GM19455 (cell line): ENCODE measurements around the gene KRT4.
"Not testable (repeated sequence)": the region's sequence is repeated elsewhere in the genome, so short reads cannot be mapped to it uniquely, and the experiment has no call there.

ENCODE experiments used
- ATAC-seq: cut with Tn5 transposase; IDR thresholded peaks from one replicate; pipeline ENCODE4 v1.9.1; 2021; ENCODE audit not compliant: unreplicated experiment

Gene KRT4

DNA sequence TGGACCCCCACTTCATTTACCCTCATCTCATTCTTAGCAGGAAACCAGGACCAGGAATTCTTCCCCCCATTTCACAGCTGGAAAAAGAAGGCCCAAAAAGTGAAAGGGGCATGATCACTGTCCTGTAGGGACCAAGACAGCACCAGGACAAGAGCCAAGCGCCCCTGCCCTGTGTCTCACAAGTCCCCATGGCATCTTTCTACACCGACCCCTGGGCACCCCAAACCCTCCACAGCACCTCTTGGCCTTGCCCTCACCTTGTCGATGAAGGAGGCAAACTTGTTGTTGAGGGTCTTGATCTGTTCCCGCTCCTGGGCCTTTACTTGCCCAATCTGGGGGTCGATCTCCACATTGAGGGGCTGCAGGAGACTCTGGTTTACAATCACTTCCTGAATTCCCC is 37.5 kb downstream of the KRT4 start:
- ATAC-seq, result no peak

DNA sequence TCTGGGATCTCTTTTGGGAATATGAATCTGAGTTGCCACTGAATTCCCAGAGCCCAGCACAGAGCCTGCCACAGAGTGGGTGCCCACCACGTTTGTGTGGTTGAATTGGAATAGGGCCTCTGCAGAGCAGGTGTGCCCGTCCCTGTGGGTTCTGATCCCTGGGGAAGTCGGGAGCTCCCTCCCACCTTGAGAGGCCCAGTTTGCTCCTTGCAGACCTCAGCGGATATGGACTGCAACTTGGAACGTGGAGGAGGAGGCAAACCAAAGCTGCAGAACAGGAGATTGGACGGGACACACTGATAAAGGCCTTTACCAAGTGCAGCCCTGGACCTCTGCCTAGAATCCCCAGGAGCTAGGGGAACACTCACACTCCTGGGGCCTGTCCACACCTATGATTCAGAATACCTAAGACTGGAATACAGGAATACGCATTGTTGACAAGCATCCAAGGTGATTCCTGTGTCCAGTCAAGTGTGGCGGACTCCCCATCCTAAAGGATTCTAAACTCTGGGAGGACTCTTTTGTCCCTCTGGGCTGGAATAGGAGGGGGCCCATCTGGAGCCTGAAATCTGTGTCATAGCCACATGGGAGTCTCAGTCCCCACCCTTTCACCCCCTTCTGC is 39.2 kb downstream of the KRT4 start:
- no peak for ATAC-seq

DNA sequence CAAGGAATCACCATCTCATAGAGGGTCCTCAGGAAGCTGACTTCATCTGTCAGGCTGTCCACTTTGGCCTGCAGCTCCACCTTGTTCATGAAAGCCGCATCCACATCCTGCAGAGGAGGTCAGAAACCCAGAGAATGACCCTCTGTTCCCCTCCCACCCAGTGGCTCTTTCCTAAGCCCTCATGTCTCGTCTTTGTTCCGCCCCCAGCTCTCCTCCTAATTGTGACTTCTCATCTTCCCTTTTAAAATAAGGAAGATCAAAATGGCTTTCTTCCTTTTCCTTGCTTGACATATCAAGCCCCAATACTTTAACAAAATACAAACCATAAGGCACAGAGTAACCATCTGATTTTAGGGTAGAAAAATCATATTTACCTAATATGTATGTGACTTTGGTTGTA is 41.1 kb downstream of the KRT4 start:
- ATAC-seq, result no peak

DNA sequence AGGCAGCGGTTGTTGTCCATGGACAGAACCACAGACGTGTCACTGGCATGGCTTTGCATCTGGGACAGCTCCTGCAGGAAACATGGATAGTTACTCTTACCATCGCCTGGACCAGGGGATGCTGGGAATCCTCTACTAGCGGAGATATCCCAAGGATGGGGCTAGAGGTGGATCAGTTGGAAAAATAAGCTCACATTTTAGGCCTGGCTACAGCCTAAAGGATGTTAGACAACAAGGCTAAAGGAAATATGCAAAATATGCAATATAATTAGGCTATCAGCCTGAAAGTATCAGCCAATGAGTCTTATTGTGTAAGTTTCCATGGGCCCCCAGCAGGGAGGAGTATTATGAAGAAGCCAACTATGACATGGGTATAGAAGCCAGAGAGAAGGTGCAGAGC is 41.7 kb downstream of the KRT4 start:
- no peak for ATAC-seq

DNA sequence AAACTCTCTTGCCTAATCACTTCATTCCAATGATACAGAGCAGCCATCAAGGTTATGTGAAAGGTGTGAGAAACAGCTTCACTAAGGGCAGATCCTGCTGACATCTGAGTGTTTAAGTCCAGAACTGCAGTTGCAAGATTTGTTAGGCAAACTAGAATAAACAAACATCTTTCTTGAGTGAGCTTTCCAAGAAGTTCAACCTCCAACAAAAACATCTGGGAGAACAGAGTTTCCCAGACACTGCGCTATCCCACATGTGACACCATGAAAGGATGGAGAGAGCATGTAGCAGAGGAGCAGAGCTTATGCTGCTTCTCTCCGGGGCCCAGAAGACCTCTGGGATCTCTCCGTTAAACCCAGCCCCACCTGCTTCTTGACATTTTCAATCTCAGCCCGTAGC is 42.4 kb downstream of the KRT4 start:
- no peak for ATAC-seq

DNA sequence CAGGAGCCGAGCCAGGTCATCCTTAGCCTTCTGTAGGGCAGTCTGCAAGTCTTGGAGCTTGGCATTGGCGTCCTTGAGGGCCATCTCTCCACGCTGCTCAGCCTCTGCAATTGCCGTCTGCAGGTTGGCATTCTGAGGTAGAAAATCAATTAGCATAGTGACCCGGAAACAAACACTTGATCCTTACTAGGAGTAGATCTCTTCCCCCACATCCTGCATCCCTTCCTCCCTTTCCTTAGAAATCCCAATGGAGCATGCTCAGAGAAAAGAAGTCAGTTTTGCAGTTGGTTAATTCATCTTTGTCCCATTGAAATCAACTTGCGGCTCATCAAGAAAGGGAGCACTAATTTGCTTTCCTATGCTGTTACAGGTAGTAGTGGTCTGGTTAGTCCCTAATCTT is 42.8 kb downstream of the KRT4 start:
- ATAC-seq, result no peak

DNA sequence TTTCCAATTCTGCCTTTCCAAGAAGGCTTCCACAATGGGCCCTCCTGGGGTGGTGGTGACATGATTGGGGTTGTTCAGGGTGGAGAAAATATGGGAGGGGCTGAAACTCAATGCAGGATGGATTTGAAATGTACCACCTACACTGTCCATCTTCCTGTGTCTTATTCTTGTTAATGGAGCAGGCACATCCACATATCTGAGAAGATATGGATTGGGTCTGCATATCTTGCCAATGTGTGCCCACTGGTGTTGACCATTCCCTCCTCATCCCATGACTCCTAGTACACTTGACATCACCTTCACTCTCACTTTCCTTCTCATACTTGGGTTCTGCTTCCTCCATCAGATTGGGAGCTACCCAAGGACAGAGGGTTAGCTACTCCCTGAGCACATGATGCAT is 44.0 kb downstream of the KRT4 start:
- no peak for ATAC-seq

DNA sequence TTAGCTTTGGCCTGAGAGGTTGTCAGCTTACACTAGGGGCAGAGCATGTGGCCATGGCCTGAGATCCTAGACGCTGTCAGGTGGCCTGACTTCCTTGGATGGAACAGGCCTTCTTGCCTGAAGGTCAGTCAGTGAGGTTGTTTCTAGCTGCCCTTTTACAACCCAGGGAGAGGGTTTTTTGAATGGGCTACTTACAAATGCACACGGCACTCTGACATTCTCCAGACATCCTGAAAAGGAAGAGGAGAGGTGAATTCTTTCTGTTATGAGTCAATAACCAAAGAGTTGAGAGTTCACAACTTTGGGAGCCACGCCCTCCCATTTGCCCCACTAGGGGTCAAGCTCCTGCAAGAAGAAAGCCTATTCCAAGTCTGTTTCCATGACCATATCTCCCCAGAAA is 44.6 kb downstream of the KRT4 start:
- no peak for ATAC-seq

DNA sequence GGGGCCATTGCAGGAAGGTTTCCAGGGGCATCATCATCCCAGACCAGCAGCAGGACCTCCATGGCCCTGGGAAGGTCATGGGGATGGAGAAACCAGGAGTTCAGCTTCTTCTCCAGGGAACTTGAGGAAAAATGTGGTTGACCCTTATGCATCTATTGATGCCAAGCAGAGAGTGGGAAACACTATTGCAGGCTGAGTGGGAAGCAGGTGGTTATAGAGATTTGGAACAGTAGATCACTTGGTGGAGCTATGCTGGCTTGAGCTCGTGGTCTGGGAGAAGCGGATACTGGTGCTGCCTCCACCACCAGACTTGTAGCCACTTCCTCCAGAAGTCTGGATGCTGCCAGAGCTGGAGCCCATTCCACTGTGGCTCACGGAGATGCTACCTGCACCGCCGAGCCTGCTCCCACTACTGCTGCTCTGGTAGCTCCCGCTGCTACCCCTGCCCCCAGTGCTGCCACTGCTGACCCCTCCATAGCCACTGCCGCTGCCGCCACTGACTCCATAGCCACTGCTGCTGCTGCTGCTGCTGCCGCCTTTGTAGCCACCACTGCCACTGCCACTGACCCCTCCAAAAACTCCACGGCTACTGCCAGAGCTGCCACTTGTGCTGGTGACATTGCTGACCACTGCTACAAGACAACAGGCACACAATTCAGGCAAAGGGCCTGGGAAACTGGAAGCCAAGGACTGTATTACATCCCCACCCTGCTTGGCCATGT is 45.3 kb downstream of the KRT4 start:
- no peak for ATAC-seq

DNA sequence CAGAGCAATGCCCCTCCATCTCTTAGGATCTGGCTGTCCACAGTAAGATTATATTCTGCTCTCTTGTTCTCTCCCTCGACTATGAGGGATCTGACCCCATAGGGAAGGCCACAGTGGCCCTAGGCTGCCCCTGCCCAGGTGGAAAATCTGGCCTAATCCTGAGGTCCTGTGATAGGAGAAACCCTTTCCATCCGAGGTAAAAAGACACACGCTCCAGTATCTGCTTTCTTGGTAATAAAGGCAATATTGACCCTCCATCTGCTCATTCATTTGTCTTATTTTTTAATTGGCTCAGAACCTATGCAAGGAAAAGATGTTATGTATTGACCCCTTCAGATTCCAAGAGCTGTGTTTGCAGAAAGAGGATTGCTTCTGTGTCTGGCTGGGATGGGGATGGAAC is 46.5 kb downstream of the KRT4 start:
- ATAC-seq, result no peak

DNA sequence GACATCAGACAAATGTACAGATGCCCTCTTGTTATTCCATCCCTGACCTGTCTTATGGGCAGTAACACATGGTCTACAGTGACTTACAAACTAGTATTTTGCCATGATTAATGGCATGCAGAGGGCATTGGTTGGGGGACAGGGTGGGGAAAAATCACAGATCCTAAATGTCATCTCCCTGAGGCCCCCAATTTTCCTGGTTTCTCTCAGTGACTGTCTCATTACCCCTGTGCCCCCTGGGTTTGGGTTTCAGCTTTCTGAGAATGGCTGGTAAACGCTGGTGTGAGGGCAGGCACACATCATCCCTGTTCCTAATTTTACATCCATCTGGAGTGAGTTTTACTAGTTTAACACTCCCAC is 46.9 kb downstream of the KRT4 start:
- ATAC-seq, result no peak

DNA sequence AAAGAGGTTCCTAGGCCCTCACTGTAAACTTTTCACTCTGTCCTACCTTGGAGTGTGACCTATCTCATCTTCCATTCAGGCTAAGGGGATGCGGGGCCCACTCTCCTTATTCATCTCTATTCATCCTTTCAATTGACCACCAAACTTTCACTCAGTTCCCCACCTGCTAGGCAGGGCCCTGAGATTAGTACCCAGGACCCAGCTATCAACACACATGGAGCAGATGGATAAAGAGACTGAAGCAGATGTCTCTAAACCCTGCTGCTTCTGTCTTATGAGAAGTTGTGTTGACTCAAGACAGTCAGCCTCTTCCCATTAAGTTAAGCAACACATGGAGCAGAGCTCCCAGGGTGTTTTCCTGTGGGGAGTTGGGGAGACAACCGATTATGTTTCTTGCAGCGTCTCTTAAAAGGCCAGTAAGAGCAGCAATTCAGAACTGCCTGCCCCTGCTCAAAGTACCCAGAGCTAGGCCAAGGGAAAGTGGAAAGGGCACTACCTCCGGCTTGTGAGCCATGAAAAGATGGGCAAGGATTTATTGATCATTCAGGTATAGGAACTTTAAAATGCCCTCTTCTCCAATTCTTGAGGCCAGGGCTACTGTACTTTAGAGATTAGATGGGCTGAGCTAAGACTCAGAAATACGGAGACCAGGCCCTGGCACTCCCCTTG is 47.4 kb downstream of the KRT4 start:
- no peak for ATAC-seq

DNA sequence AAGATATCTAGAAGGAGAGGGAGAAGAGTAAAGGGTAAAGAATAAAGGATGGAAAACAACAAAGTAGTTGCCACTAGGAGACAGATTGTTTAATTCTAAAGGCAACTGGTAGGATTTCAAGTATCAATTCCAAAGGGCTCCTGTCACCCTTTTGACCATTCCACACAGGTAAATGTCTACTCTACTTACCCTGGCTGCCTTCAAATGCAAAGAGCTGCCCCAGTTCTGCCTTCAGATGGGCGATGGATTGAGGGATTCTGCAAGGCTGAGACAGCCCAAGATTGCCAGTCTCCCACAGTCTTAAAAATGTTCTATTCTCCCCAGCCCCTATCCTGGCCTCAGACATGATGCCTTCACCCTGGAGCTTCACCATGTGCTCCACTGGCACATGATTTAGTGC is 48.2 kb downstream of the KRT4 start:
- ATAC-seq, result no peak

DNA sequence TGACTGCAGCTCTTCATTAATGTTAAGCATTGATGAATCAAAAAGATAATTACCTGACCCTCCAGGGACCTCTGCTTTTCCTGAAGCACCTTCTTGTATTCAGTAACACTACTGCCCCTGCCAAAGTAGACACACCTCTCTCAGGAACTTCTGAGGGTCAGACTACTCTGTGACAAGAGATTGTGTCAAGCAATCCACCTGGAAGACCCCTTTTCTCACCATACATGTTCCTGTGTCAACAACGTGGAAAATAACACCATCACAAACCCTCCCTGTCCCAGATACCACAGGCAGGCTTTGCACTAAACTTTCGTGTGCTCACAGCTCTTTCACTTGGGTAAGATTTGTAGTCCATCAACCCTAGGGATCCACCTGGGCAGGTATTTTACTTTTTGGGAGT is 49.9 kb downstream of the KRT4 start:
- ATAC-seq, result no peak

DNA sequence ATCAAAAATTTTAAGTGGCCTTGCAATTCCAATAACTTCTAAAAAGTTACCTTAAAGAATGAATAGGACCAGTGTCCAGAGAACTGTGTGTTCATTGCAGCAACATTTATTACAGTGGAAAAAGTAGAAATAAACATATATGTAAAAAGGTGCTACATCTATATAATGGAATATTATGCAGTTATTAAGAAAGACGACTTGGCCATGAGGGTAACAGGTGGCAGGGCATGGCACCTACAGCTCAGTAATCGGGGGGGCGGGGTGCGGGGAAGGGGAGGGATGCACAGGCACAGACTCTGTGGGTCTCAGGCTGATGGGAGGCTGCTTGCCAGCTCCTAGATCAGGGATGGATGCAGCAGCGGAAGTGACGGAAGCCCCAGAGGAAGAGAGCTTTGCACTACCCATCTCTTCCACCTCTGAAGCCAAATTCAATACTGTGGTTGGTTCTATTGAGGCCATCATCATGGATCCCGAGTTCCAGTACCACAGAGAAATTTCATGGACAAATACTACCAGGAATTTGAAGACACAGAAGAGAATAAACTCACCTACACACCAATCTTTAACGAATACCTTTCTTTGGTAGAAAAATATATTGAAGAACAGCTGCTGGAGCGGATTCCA is 50.8 kb downstream of the KRT4 start:
- no peak for ATAC-seq

DNA sequence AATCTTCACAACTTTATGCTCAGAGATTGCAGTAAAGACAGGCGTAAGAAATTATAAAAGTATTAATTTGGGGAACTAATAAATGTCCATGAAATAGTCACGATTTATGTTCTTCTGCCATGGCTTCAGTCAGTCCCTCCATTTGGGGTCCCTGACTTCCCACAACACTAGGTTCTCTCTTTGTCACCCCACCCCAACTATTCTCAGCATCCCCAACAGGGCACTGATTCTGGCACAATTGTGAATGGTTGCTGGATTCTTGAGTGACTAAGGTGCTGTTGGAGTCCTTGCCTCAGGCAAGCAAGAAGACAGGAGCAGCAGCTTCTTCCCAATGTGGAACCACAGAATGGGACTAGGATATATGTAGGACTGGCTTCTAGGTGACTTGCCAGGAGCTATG is 52.1 kb downstream of the KRT4 start:
- ATAC-seq, result no peak

DNA sequence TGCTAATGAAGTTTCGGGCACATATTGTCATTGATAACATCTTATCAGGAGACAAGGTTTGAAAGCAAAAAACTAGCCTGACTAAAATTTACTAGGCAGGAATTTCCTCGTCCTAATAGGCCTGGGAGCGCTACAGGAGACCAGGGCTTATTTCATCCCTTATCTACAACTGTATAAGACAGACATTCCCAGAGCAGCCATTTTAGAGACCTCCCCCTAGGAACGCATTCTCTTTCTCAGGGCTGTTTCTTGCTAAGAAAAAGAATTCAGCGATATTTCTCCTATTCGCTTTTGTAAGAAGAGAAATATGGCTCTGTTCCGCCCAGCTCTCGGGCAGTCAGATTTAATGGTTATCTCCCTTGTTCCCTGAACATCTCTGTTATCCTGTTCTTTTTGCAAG is 52.7 kb downstream of the KRT4 start:
- not testable (repeated sequence) for ATAC-seq

DNA sequence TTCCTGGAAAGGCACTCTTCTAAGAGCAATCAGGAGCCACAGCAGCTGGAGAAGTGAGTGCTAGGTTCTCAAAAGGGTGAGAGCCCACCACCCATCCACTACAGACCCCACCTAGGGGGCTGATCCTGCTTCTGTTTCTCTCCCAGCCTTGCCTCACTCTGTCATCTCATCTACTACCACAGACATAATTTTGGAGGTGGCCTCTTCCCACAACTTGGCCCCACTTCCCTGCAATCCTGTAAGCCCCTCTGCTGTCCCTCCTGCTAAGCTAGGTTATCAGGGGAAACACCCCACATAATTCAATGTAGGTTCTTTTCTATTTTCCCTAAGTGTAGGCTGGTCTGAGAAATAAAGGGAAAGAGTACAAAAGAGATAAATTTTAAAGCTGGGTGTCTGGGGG is 53.3 kb downstream of the KRT4 start:
- no peak for ATAC-seq

DNA sequence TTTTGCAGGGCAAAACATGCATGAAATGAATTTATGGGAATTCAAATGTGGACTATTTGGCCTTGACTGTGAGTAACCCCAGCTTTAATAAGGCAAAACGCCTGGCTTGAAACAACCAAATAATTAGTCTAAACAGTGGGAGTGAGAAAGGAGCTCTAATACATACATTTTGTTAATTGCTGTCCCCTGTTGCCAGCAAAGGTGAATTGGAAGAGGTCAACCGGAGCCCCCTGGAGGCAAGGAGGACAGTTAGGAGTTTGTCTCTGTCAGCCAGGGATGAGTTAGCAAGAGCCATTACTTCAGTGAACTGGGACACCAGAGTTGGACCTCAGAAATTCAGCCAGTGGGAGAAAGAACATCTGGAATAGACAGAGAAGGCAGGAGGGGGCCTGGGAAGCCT is 54.2 kb downstream of the KRT4 start:
- ATAC-seq, result no peak

DNA sequence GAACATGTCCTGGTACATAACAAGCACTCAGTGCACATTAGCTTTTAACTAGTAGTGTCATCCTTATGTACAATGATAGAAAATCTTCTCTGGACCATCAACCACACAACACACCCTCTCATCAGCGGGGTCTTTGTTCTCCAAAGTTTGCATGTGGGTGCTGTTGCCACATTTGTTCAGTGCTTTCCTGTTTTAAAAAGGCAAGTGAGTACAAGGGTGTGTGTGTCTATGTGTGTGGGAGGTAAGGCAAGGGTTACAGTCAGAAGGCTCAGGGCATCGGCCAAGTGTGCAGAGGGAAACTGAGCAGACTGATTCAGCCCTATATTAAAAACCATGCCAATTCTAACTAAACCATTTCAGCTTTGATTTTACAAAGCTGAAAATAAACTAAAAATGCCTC is 54.7 kb downstream of the KRT4 start:
- no peak for ATAC-seq

DNA sequence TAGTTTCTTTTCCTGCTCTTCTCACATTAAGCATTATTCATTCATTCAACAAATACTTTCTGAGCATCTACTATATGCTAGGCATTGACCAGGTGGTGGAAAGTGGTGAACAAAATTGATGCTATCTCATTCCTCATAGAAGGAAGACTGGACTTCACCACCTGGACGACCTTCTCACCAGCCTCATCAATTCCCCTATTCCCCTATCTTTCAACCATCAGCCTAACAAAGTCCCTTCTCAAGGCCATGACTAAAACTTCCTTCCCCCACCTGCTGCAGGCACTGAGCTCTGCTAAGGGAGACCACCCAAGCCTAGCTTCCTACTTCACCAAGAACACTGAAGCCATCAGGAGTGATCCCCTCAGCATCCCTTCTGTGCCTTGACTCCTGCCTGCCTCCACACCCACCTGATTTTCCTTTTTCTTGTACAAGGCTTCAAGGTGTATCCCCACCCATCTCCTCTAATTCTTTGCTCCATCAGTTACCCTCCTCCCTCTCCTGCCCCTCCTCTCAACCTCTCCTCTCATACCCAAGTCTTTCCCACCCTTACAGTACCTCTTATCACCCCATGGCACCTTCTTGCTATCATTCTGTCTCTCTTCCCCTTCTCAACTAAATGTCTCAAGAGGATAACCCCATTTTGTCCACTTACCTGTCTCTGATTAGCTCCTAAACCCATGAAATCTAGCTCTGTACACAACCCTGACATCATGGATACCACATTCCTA is 56.3 kb downstream of the KRT4 start:
- ATAC-seq, result no peak
